SH-SY5Y (cell line): ENCODE measurements around the gene CALB2.
A peak's percentile ranks its signal among the peaks of the same experiment; 100 is the strongest.

Source experiments
- GATA2 ChIP-seq: IDR thresholded peaks from 2 replicates; pipeline ENCODE4 v1.6.1; 2011; ENCODE audit warnings: mild to moderate bottlenecking, low read depth, low read length
- GATA3 ChIP-seq: IDR thresholded peaks from 2 replicates; pipeline ENCODE4 v1.6.1; 2011; ENCODE audit warnings: low read depth, mild to moderate bottlenecking, low read length, moderate library complexity

Gene CALB2

GRCh38 chr16:71402007-71402406, 43.5 kb downstream of the CALB2 start:
- TF ChIP-seq GATA3: no peak
- no peak for TF ChIP-seq GATA2

- TF ChIP-seq GATA2: no peak
- no peak for TF ChIP-seq GATA3
These were observed 44.2 kb downstream of the CALB2 start for GRCh38 chr16:71402674-71403073.

- no peak for TF ChIP-seq GATA2
- no peak for TF ChIP-seq GATA3
These were observed 45.8 kb downstream of the CALB2 start for GRCh38 chr16:71404364-71404763.

DNA sequence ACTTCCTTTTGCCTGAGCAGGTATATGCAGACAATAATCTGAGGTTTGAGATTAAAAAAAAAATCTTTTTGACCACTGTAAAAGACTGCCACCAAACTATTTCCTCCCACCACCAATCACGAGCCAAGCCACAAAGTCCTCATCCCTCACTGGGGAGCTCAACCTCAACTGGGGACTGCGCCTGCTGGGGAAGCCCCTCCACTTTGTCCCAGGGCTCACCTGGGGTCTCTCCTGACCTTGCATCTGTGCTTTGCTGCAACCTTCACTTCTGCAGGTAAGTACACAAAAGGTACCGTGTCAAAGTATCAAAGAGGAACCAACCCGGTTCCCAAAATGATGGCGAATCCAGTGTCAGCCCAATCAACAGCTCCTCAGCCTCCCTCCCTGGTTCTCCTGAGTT, 47.8 kb downstream of the CALB2 start:
- TF ChIP-seq GATA3 (no peak), GATA2 (no peak)

DNA sequence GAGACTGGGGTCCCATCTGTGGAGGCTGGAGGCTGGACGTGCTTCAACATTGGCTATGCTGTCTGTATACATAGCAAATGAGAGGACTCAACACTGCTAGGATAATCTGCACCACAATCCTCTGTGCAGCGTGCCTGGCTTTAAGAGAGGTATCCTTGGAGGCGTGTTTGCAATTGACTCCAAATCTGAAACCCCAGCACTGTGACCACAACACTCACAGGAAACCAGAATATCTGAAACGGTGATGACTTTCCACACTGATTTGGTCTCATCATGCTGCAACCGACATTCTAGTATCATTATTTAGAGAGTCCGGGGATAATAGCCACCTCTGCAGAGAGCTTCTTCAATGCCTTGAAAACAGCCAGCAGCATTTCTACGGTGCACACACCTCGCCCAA, 48.2 kb downstream of the CALB2 start:
- TF ChIP-seq GATA2 (no peak), GATA3 (no peak)

GRCh38 chr16:71407731-71408130, 49.2 kb downstream of the CALB2 start:
- TF ChIP-seq GATA2: no peak
- no peak for TF ChIP-seq GATA3

- TF ChIP-seq GATA3 (no peak), GATA2 (no peak)
These were observed 50.0 kb downstream of the CALB2 start for GRCh38 chr16:71408536-71408935.

GRCh38 chr16:71409011-71409775, 50.7 kb downstream of the CALB2 start:
- TF ChIP-seq GATA3 (no peak), GATA2 (no peak)

- TF ChIP-seq GATA2 (no peak), GATA3 (no peak)
These were observed 51.6 kb downstream of the CALB2 start for GRCh38 chr16:71410146-71410545.

DNA sequence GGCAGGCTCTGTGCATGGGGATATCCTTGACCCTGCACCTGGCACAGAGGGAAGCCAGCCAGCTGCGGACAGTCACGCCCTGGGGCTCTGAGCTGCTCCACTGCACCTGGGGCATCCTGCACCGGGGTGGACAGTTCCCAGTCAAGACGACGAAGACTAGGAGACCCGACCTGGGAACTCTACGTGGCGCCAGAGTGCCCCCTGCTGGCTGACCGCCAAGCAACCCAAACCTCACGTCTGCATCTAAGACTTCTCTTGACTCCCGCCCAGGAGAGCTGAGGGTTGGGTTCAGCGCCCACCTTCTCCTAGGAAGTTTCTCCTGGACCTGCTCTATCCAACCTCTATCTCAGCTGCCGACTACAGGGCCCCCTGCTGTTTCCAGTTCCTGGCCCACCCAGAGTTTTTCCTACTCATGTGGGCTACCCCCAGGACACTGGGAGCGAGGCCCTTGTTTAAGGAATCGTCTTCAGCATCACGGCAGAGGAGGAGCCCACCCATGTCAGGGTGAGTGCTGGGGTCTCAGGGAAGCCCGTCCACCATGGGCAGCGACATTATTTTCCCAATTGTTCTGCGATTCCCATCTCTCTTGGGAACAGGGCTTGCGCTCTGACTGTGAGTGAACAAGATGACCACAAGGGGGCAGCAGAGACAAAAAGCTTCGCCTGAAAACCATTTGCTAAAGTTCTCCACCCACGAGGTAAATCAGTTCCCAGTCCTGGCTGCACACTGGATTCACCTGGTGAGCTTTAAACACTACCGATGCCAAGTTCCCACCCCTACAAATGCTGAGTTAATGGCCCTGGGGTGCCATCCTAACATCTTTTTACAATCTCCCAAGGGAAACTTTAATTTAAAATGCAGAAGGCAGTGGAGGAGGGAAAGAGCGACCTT, 54.0 kb downstream of the CALB2 start:
- TF ChIP-seq GATA3 (no peak), GATA2 (no peak)

DNA sequence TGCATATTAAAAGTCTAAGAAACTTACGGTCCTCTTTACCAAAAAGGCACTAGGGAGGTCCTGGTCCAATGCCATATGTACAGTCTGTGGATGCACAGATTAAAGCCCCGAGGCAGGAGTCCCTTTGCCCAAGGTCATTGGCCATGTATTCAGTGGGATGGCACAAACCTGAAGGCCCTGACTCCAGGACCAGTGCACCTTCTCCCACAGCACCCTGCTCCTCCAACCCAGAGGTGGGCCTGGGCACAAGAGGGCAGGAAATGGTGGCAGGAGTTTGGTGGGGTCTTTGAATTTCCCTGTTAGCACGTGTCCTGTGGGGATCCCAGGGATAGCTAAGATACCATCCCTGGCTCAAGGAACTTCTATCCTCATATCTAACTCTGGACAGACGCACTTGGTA, 54.8 kb downstream of the CALB2 start:
- TF ChIP-seq GATA2: no peak
- no peak for TF ChIP-seq GATA3

DNA sequence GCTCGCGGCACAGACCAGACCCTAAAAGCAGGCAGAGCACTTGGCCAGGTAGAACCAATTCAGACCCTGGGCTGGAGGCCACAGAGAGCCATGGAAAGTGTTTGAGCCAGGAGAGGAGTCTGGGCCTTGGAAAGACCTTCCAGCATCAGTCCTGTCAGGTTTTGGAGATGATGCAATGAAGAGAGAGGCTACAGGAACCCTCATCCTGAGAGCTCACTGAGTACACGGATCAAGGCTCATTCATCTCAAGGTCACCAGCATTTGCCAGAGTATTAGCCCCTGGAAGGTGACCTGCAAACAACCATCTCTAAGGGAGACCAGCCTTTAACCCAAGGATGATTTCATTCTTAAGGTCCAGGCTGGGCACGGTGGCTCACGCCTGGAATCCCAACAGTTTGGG, 55.5 kb downstream of the CALB2 start:
- TF ChIP-seq GATA3 (no peak), GATA2 (no peak)

DNA sequence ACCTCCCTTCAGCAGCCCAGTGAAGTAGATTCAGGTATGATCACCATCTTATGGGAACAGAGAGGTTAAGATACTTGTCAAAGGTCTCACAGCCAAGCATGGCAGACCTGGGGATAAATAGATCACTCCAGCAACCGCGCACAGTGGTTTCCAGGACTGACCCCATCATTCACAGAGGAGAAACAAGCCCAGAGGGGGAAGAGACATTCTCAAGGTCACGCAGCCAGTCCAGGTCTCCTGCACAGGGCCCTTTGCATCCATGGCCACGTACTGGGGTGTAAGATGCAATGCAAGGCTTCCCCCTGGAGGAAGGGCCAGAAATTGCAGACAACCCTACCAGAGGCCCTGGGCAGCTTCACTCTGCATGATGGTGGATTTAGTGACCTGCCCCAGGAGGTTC, 63.4 kb downstream of the CALB2 start:
- TF ChIP-seq GATA2: no peak
- no peak for TF ChIP-seq GATA3

- no peak for TF ChIP-seq GATA2
- TF ChIP-seq GATA3: no peak
These were observed 64.5 kb downstream of the CALB2 start for GRCh38 chr16:71423016-71423415.

DNA sequence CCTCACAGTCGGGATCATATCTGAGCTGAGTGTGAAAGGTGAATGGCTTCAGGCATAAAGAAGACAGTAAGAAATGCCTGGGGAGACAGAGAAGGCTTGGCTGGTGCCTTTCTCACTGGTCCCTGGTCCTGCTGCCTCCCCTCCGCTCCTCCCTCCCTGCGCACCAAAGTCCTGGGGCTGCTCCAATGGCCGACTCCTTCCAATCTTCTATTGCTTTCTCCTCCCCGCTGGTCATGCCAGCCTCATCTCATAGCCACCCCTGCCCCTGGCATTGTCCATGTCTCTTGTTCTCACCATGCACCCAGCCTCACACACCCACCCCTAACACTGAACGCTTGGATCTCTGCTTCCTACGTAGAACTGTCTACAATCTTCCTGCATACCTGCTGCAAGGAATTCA, 65.3 kb downstream of the CALB2 start:
- TF ChIP-seq GATA3 (no peak), GATA2 (no peak)

GRCh38 chr16:71424626-71425025, 66.1 kb downstream of the CALB2 start:
- TF ChIP-seq GATA3 (no peak), GATA2 (no peak)

DNA sequence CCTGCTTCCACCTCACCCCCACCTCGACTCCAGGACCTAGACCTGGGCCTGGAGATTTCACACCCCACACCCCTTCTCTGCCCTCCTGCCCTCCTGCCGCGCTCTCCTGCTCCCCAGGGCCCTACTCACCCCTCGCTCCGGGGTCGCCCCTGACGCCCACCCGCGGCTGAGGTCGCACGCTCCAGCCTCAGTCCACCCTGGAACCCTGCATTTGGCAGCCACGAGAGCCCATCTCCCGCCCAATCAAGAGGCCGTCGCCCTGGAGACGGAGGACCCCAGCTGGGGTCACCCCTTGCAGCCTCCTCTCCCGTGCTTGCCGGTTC, 67.2 kb downstream of the CALB2 start:
- TF ChIP-seq GATA2 (0 out of 2 replicates have a peak, but pooled peaks have one; percentile 15), GATA3 (no peak)
